Hepatocyte (in vitro differentiated cells): Measurements from ENCODE around the gene MAGI1. TPM values are rescaled to one million over a fixed set of nuclear protein-coding genes. Genes with fewer than 3 reads are reported as not detected.

Experiments used
- DNase-seq: peaks from one replicate; pipeline ENCODE4 v3.0.0-alpha.2; 2016; ENCODE audit warnings: low spot score
- H2AFZ ChIP-seq: fragments of 200-600 bp; sonication (generic); 2 replicates; pipeline ENCODE4 v1.6.0; 2016; ENCODE audit warnings: antibody characterized with exemption, mild to moderate bottlenecking
- H3K27ac ChIP-seq: fragments of 200-600 bp; sonication (generic); 2 replicates; pipeline ENCODE4 v1.5.1; 2016; ENCODE audit warnings: mild to moderate bottlenecking
- H3K27me3 ChIP-seq: fragments of 200-600 bp; sonication (generic); 2 replicates; pipeline ENCODE4 v1.6.1; 2016
- H3K36me3 ChIP-seq: fragments of 200-600 bp; sonication (generic); replicated peaks from 2 replicates; pipeline ENCODE4 v1.5.1; 2016; ENCODE audit warnings: low read depth; ENCODE audit not compliant: insufficient read depth
- H3K4me1 ChIP-seq: fragments of 200-600 bp; sonication (generic); 2 replicates; pipeline ENCODE4 v1.5.1; 2016; ENCODE audit warnings: mild to moderate bottlenecking, moderate library complexity; ENCODE audit not compliant: insufficient read depth
- H3K4me2 ChIP-seq: fragments of 200-600 bp; sonication (generic); 2 replicates; pipeline ENCODE4 v1.6.0; 2016
- H3K4me3 ChIP-seq: fragments of 200-600 bp; sonication (generic); 2 replicates; pipeline ENCODE4 v1.5.1; 2016; ENCODE audit warnings: mild to moderate bottlenecking
- H3K79me2 ChIP-seq: fragments of 200-600 bp; sonication (generic); 2 replicates; pipeline ENCODE4 v1.6.0; 2017; ENCODE audit warnings: mild to moderate bottlenecking
- H3K9me2 ChIP-seq: fragments of 200-600 bp; sonication (generic); replicated peaks from 2 replicates; pipeline ENCODE4 v1.6.0; 2017; ENCODE audit warnings: mild to moderate bottlenecking; ENCODE audit not compliant: insufficient read depth
- H3K9me3 ChIP-seq: fragments of 200-600 bp; sonication (generic); 2 replicates; pipeline ENCODE4 v1.5.1; 2016; ENCODE audit warnings: low read depth, mild to moderate bottlenecking
- H4K20me1 ChIP-seq: fragments of 200-600 bp; sonication (generic); 2 replicates; pipeline ENCODE4 v1.6.0; 2016; ENCODE audit warnings: mild to moderate bottlenecking; ENCODE audit not compliant: insufficient read depth, poor library complexity, severe bottlenecking
- EZH2 ChIP-seq: fragments of 200-600 bp; sonication (generic); IDR thresholded peaks from 2 replicates; pipeline ENCODE4 v1.6.1; 2016; ENCODE audit warnings: antibody characterized with exemption, mild to moderate bottlenecking, borderline replicate concordance
- EZH2phosphoT487 ChIP-seq: fragments of 200-600 bp; sonication (generic); IDR thresholded peaks from one replicate; pipeline ENCODE4 v1.6.1; 2018; ENCODE audit warnings: antibody characterized with exemption, mild to moderate bottlenecking, low read depth, moderate library complexity; ENCODE audit not compliant: unreplicated experiment, severe bottlenecking
- WGBS: methylation state at CpG from one replicate; pipeline ENCODE4 v1.1.6; 2016; ENCODE audit warnings: low lambda C conversion rate; ENCODE audit errors: missing lambda C conversion rate; 5-methylcytosine and 5-hydroxymethylcytosine counted together
- polyA plus RNA-seq: library from polyadenylated mRNA; unstranded; fragments of >200 nt; fragmentation: Nextera tagmentation; extraction: Ambion mirVana; gene quantifications from 2 replicates; pipeline ENCODE4 v1.2.1, GENCODE V29; 2016
- total RNA-seq: library from RNA; depleted of rRNA; stranded (reverse); fragments of >200 nt; gene quantifications from 2 replicates; pipeline ENCODE4 v1.2.3, GENCODE V29; 2014
- TF ChIP-seq, protein P1 (sequence below): fragments of 200-600 bp; sonication (generic); IDR thresholded peaks from 2 replicates; pipeline ENCODE4 v1.5.1; 2016; ENCODE audit warnings: antibody characterized with exemption, mild to moderate bottlenecking; ENCODE audit not compliant: poor library complexity

Gene MAGI1
- total and polyA plus RNA-seq, 2 experiments from 2014 or later = 26.2 to 43.5 TPM

DNA sequence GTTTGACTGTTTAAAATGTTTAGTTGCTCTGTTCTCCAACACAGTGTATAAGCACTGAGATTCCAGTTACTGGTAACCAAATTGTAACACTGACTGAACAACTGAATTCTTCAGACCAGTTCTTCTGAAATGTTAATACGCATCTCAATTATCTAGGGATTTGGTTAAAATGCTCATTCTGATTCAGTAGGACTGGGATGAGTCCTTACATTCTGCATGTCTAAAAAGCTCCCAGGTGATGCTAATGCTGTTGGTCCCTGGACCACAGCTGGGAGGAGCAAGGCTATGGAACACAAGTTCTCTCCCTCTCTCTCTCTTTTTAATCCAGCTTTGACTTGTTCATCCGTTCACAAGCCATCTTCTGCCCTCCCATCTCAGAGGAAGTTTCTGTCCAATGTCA lies 380.3 kb downstream of the MAGI1 start:
- Histone ChIP-seq H3K4me2 (no peak overlapping the region), H3K36me3 (no peaks in the 10 kb centered on the region), H3K27me3 (no peaks in the 10 kb centered on the region), H2AFZ (no peak overlapping the region), H3K27ac (no peak overlapping the region), H4K20me1 (peaks cover 3% of the 10 kb centered on the region), H3K79me2 (peaks cover 25% of the 10 kb centered on the region), H3K4me3 (no peak overlapping the region), H3K9me3 (no peaks in the 10 kb centered on the region), H3K4me1 (peaks cover 5% of the 10 kb centered on the region), H3K9me2 (no peaks in the 10 kb centered on the region)
- no peak for DNase-seq
- no peak for TF ChIP-seq EZH2phosphoT487
- TF ChIP-seq, protein P1, sequence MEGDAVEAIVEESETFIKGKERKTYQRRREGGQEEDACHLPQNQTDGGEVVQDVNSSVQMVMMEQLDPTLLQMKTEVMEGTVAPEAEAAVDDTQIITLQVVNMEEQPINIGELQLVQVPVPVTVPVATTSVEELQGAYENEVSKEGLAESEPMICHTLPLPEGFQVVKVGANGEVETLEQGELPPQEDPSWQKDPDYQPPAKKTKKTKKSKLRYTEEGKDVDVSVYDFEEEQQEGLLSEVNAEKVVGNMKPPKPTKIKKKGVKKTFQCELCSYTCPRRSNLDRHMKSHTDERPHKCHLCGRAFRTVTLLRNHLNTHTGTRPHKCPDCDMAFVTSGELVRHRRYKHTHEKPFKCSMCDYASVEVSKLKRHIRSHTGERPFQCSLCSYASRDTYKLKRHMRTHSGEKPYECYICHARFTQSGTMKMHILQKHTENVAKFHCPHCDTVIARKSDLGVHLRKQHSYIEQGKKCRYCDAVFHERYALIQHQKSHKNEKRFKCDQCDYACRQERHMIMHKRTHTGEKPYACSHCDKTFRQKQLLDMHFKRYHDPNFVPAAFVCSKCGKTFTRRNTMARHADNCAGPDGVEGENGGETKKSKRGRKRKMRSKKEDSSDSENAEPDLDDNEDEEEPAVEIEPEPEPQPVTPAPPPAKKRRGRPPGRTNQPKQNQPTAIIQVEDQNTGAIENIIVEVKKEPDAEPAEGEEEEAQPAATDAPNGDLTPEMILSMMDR = no peak
- no peak for TF ChIP-seq EZH2
- WGBS = 89% methylated on average over 2 of the region's 2 CpGs

DNA sequence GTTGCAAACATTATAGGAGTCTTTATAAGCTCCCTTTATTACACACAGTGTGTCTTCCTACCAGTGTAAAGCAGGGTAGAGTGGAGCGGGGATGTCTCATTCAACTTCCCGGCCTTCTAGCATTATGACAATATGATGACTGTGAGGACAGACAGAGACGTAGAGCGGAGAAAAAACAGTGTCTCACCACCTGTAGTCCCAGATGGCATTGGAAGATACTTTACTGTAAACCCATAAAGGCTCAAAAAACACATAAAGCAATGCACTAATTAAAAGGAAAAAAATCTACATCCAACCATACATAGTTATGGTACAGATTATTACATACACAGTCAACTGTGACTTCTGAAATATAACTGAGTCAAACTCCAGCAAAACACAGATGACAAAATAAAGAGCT lies 383.7 kb downstream of the MAGI1 start:
- Histone ChIP-seq H3K4me3 (no peak overlapping the region), H2AFZ (no peak overlapping the region), H3K27ac (no peak overlapping the region), H3K9me2 (no peaks in the 10 kb centered on the region), H4K20me1 (peaks cover 2% of the 10 kb centered on the region), H3K4me1 (no peaks in the 10 kb centered on the region), H3K79me2 (peaks cover 32% of the 10 kb centered on the region), H3K36me3 (no peaks in the 10 kb centered on the region), H3K4me2 (no peak overlapping the region), H3K27me3 (no peaks in the 10 kb centered on the region), H3K9me3 (no peaks in the 10 kb centered on the region)
- WGBS = 95% methylated on average over 4 of the region's 4 CpGs
- no peak for DNase-seq
- TF ChIP-seq EZH2phosphoT487 (no peak), EZH2 (no peak)
- TF ChIP-seq, protein P1 = no peak

DNA sequence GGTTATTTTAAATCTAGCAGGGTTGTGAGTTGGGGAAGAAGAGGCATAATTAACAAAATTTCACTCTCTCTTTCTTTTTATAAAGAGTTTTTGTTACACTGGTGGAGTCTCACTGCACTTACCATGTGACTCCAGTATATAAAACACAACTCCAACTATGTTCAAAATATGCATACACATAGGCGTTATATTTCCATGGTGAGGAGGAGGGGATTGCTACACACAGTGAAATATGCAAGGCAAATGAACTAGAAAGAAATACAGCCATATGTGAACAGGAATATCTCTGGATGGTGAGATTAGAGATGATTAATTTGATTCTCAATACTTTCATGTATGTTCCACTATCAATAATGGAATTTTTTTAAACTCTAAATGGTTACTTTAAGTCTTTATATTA lies 385.0 kb downstream of the MAGI1 start:
- peaks cover 2% of the 10 kb centered on the region for H4K20me1 ChIP-seq
- no peaks in the 10 kb centered on the region for H3K36me3 ChIP-seq
- H3K4me3 ChIP-seq = no peak overlapping the region
- no peaks in the 10 kb centered on the region for H3K4me1 ChIP-seq
- H3K4me2 ChIP-seq = no peak overlapping the region
- H3K27me3 ChIP-seq = no peaks in the 10 kb centered on the region
- 95% methylated on average over 1 of the region's 1 CpG for WGBS
- peaks cover 32% of the 10 kb centered on the region for H3K79me2 ChIP-seq
- TF ChIP-seq, protein P1 = no peak
- TF ChIP-seq EZH2 (no peak), EZH2phosphoT487 (no peak)
- no peak for DNase-seq
- H3K9me3 ChIP-seq = no peaks in the 10 kb centered on the region
- no peak overlapping the region for H3K27ac ChIP-seq
- H3K9me2 ChIP-seq = no peaks in the 10 kb centered on the region
- no peak overlapping the region for H2AFZ ChIP-seq

DNA sequence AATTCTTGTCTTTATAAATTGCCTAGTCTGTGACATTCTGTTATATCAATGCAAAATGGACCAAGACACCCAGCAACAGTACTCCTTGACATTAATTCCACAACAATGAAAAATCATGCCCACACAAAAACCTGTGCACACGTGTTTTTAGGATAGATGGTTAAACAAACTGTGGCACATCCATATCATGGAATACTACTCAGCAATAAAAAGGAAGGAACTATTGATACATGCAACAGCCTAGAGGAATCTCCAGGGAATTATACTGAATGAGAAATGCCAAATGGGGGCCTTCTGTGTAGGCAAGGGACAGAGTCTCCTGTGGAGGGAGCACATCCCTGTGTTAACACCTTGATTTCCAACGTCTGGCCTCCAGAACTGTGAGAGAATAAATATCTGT lies 388.5 kb downstream of the MAGI1 start:
- no peak overlapping the region for H3K4me2 ChIP-seq
- 98% methylated on average over 2 of the region's 2 CpGs for WGBS
- H4K20me1 ChIP-seq = peaks cover 2% of the 10 kb centered on the region

More for the DNA sequence above, 388.5 kb downstream of the MAGI1 start:
- Histone ChIP-seq H3K9me2 (no peaks in the 10 kb centered on the region), H3K36me3 (no peaks in the 10 kb centered on the region), H3K4me1 (no peaks in the 10 kb centered on the region), H3K27ac (no peak overlapping the region), H2AFZ (no peak overlapping the region), H3K79me2 (peaks cover 57% of the 10 kb centered on the region), H3K9me3 (peaks cover 8% of the 10 kb centered on the region), H3K4me3 (no peak overlapping the region), H3K27me3 (no peaks in the 10 kb centered on the region)
- TF ChIP-seq EZH2phosphoT487 = no peak
- TF ChIP-seq, protein P1 = no peak
- TF ChIP-seq EZH2 = no peak
- no peak for DNase-seq
